A673 (cell line): ENCODE data around the gene RSL1D1. TPM values are rescaled to one million over a fixed set of nuclear protein-coding genes. Genes with fewer than 3 reads are reported as not detected.

Source experiments
- BruUV-seq: library from RNA; stranded (reverse); fragments of 400-500 nt; replicated peaks from 2 replicates; lab custom pipeline; 2021; lab: Mats Ljungman, UMichigan
- CTCF ChIA-PET: fragments of 300-600 bp; sonication (Branson Sonifier 250); formaldehyde crosslinking; loops from one replicate; lab custom pipeline; 2022; ENCODE audit warnings: antibody characterized with exemption; lab: Charles Lee
- POLR2A ChIA-PET: fragments of 300-600 bp; sonication (Branson Sonifier 250); formaldehyde crosslinking; loops from one replicate; lab custom pipeline; 2022; ENCODE audit warnings: antibody characterized with exemption; ENCODE audit not compliant: low non-redundant PET; lab: Charles Lee
- DNase-seq: peaks from one replicate; pipeline ENCODE4 v3.0.0-alpha.2; 2015; ENCODE audit warnings: low spot score
- H3K27ac ChIP-seq: fragments of 200-600 bp; sonication (generic); 2 replicates; pipeline ENCODE4 v1.5.1; 2016; ENCODE audit warnings: mixed run types, low read depth, mild to moderate bottlenecking, mixed read lengths, antibody characterized with exemption, low read length; ENCODE audit not compliant: poor library complexity, severe bottlenecking
- H3K27me3 ChIP-seq: fragments of 200-600 bp; sonication (generic); replicated peaks from 2 replicates; pipeline ENCODE4 v1.6.1; 2017; ENCODE audit warnings: mixed run types, low read depth, mild to moderate bottlenecking, mixed read lengths, antibody characterized with exemption, low read length; ENCODE audit not compliant: insufficient read depth, poor library complexity
- H3K36me3 ChIP-seq: fragments of 200-600 bp; sonication (generic); 2 replicates; pipeline ENCODE4 v1.6.1; 2016; ENCODE audit warnings: mixed run types, mild to moderate bottlenecking, mixed read lengths, antibody characterized with exemption, low read length; ENCODE audit not compliant: insufficient read depth, poor library complexity, severe bottlenecking
- H3K4me1 ChIP-seq: fragments of 200-600 bp; sonication (generic); 2 replicates; pipeline ENCODE4 v1.6.1; 2017; ENCODE audit warnings: mixed run types, mild to moderate bottlenecking, mixed read lengths, antibody characterized with exemption, low read length; ENCODE audit not compliant: insufficient read depth, poor library complexity, severe bottlenecking
- H3K4me3 ChIP-seq: fragments of 200-600 bp; sonication (generic); 2 replicates; pipeline ENCODE4 v1.5.1; 2016; ENCODE audit warnings: low read depth, mixed run types, mild to moderate bottlenecking, mixed read lengths, low read length; ENCODE audit not compliant: poor library complexity, severe bottlenecking
- H3K9me3 ChIP-seq: fragments of 200-600 bp; sonication (generic); 2 replicates; pipeline ENCODE4 v1.6.1; 2016; ENCODE audit warnings: mixed run types, low read depth, mild to moderate bottlenecking, mixed read lengths, antibody characterized with exemption, low read length; ENCODE audit not compliant: poor library complexity, severe bottlenecking
- EZH2 ChIP-seq: fragments of 200-600 bp; sonication (generic); IDR thresholded peaks from 2 replicates; pipeline ENCODE4 v1.6.1; 2017; ENCODE audit warnings: borderline replicate concordance, low read depth, mild to moderate bottlenecking, mixed read lengths, antibody characterized with exemption, low read length; ENCODE audit not compliant: poor library complexity, severe bottlenecking
- intact Hi-C: fragments of 100-400 bp; cut with micrococcal nuclease; formaldehyde crosslinking; loops from one replicate; pipeline ENCODE4 v1.10.0; 2022; ENCODE audit not compliant: unreplicated experiment
- total RNA-seq: library from RNA; stranded (reverse); gene quantifications from 2 replicates; pipeline ENCODE4 v1.2.3, GENCODE V29; 2021
- TF ChIP-seq, protein P1 (sequence below): fragments of 300-800, 200-600 bp; sonication (generic); conservative IDR thresholded peaks from 2 replicates; pipeline ENCODE4 v1.5.1; 2017; ENCODE audit warnings: low read depth, mild to moderate bottlenecking, antibody characterized with exemption, low read length, moderate library complexity, mixed read lengths

The RSL1D1 gene
- total RNA-seq, 1 experiment from 2014 or later: 365 TPM

DNA sequence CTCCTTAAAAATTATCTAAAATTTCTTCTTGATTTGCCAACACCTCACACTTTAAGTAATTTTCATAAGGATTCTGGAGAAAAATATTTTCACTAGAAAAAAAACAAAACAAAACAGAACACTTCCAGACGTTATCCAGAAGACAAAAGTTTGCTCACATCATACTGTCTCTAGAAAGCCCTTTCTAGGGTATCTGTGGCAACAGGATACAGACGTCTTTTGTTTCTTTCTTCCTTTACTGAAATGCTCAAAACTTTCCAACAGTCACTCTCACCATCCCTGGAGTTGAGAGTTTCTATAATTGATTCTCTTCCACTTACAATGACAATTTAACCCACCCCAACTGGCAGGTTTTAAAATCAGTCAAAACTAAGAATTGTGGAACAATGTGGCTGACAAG is 56.9 kb downstream of the RSL1D1 start:
- intact Hi-C loops: loop anchor here (10.0 kb wide), 1 partner anchor 270 kb away; no protein-coding TSS in a partner anchor
- no TSS peak for BruUV-seq
- H3K27me3 ChIP-seq: no peaks in the 10 kb centered on the region
- no peak overlapping the region for H3K27ac ChIP-seq
- TF ChIP-seq EZH2: no peak
- TF ChIP-seq, protein P1, sequence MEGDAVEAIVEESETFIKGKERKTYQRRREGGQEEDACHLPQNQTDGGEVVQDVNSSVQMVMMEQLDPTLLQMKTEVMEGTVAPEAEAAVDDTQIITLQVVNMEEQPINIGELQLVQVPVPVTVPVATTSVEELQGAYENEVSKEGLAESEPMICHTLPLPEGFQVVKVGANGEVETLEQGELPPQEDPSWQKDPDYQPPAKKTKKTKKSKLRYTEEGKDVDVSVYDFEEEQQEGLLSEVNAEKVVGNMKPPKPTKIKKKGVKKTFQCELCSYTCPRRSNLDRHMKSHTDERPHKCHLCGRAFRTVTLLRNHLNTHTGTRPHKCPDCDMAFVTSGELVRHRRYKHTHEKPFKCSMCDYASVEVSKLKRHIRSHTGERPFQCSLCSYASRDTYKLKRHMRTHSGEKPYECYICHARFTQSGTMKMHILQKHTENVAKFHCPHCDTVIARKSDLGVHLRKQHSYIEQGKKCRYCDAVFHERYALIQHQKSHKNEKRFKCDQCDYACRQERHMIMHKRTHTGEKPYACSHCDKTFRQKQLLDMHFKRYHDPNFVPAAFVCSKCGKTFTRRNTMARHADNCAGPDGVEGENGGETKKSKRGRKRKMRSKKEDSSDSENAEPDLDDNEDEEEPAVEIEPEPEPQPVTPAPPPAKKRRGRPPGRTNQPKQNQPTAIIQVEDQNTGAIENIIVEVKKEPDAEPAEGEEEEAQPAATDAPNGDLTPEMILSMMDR: no peak
- H3K9me3 ChIP-seq: no peaks in the 10 kb centered on the region
- peaks cover 19% of the 10 kb centered on the region for H3K4me1 ChIP-seq
- ChIA-PET CTCF (no interaction called here), POLR2A (no interaction called here)
- H3K36me3 ChIP-seq: peaks cover 17% of the 10 kb centered on the region
- no peak for DNase-seq
- H3K4me3 ChIP-seq: no peak overlapping the region

DNA sequence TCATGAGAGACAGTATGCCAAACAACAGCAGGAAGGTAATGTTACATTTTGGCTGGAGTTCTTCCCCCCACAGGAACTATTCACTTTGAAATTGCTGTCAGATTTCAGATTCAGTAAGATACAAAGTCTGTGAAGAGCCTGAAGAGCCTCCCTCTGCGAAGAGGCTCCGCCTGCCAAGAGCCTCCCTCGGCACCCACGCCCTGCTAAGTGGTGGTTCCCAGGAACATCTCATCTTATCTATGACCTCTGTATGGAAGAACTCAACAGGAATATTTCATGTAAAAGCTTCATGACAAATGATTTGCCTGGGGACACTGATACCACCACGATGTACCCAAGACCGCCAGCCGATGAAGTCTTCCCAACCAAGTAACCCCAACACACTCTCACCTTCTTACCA is 57.5 kb downstream of the RSL1D1 start:
- TF ChIP-seq, protein P1: no peak
- TF ChIP-seq EZH2: no peak
- no TSS peak for BruUV-seq
- H3K27me3 ChIP-seq: no peaks in the 10 kb centered on the region
- H3K9me3 ChIP-seq: no peaks in the 10 kb centered on the region
- no peak overlapping the region for H3K4me3 ChIP-seq
- intact Hi-C loops: loop anchor here (10.0 kb wide), 1 partner anchor 271 kb away; no protein-coding TSS in a partner anchor
- peaks cover 17% of the 10 kb centered on the region for H3K36me3 ChIP-seq
- H3K4me1 ChIP-seq: peaks cover 17% of the 10 kb centered on the region
- ChIA-PET CTCF (no interaction called here), POLR2A (no interaction called here)
- H3K27ac ChIP-seq: no peak overlapping the region
- no peak for DNase-seq

GRCh38 chr16:11792410-11793241 is 58.7 kb downstream of the RSL1D1 start:
- TF ChIP-seq, protein P1: no peak
- TF ChIP-seq EZH2: no peak
- ChIA-PET CTCF (no interaction called here), POLR2A (no interaction called here)
- intact Hi-C loops: loop anchor here (10.0 kb wide), 1 partner anchor 272 kb away; no protein-coding TSS in a partner anchor
- Histone ChIP-seq H3K4me1 (peaks cover 9% of the 10 kb centered on the region), H3K27ac (no peak overlapping the region), H3K9me3 (no peaks in the 10 kb centered on the region), H3K4me3 (no peak overlapping the region), H3K27me3 (no peaks in the 10 kb centered on the region), H3K36me3 (peaks cover 17% of the 10 kb centered on the region)
- DNase-seq: no peak
- no TSS peak for BruUV-seq
